Measurements from ENCODE around the gene KRTCAP2. TPM values are rescaled to one million over a fixed set of nuclear protein-coding genes. Genes with fewer than 3 reads are reported as not detected.
"Not testable (repeated sequence)": the region's sequence is repeated elsewhere in the genome, so short reads cannot be mapped to it uniquely, and the experiment has no call there.

The KRTCAP2 gene
- total RNA-seq, 2 donors from 2014 or later = 108 to 166 TPM

DNA sequence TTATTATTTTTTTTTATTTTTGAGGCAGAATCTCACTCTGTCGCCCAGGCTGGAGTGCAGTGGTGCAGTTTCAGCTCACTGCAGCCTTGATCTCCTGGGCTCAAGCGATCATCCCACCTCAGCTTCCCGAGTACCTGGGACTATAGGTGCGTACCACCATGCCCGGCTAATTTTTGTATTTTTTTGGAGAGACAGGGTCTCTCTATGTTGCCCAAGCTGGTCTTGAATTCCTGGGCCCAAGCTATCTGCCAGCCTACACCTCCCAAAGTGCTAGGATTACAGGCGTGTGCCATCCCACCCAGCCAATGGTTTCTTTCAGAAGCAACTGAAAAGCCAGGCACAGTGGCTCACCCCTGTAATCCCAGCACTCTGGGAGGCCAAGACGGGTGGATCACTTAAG lies 2.3 kb downstream of the KRTCAP2 start:
- Mint-ChIP-seq H3K9me3 (no peaks in the 10 kb centered on the region), H3K36me3 (ENCODE audit: low read depth) (peaks cover 49% of the 10 kb centered on the region), H3K4me3 (peak overlapping the region; percentile 100), H3K27me3 (no peaks in the 10 kb centered on the region), H3K27ac (no peak overlapping the region), H3K4me1 (peaks cover 27% of the 10 kb centered on the region)
- no peak for ATAC-seq (replicated peaks)

- Mint-ChIP-seq H3K27ac (no peak overlapping the region), H3K9me3 (no peaks in the 10 kb centered on the region), H3K27me3 (no peaks in the 10 kb centered on the region), H3K4me1 (peaks cover 27% of the 10 kb centered on the region), H3K4me3 (no peak overlapping the region), H3K36me3 (ENCODE audit: low read depth) (peaks cover 49% of the 10 kb centered on the region)
- ATAC-seq (replicated peaks) = no peak
These were observed 2.9 kb downstream of the KRTCAP2 start for GRCh38 chr1:155170101-155170785.

DNA sequence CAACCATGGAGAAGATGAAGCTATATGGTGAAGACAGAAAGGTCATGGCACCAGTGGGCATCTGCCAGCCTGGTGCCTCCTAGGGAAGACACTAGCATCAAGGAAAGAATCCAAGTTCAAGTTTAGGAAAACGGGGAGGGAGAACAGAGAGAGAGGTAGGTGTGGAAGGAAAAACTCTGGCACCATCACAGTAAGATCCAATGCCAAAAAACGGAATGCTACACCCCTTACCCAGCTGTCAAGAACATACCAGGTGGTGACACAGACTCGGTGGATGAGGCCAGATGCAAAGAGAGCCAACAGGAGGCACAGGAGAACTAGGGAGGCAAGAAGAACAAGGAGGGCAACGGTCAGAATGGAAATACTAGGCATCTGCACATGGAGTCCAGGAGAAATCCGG lies 3.6 kb downstream of the KRTCAP2 start:
- no peaks in the 10 kb centered on the region for H3K27me3 Mint-ChIP-seq
- no peak for ATAC-seq (replicated peaks)
- H3K36me3 Mint-ChIP-seq (ENCODE audit: low read depth) = peaks cover 49% of the 10 kb centered on the region
- peaks cover 27% of the 10 kb centered on the region for H3K4me1 Mint-ChIP-seq
- H3K27ac Mint-ChIP-seq = no peak overlapping the region
- no peak overlapping the region for H3K4me3 Mint-ChIP-seq
- H3K9me3 Mint-ChIP-seq = no peaks in the 10 kb centered on the region

- no peak for ATAC-seq (replicated peaks)
- H3K4me1 Mint-ChIP-seq = peaks cover 22% of the 10 kb centered on the region
These were observed 4.5 kb downstream of the KRTCAP2 start for GRCh38 chr1:155168456-155169210.

DNA sequence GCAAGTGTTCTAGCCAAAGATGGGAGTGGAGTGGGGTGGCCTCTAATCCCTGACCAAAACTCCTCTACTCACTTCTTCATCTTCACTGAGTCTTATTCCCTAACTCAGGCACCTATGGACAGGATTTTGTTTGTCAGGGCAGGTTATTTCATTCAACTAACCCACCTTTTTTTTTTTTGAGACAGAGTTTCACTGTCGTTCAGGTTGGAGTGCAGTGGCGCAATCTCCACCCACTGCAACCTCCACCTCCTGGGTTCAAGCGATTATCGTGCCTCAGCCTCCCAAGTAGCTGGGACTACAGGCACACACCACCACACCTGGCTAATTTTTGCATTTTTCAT lies 5.0 kb downstream of the KRTCAP2 start:
- not testable (repeated sequence) for H3K9me3 Mint-ChIP-seq; H3K27me3 Mint-ChIP-seq; ATAC-seq (replicated peaks)
- Mint-ChIP-seq H3K27ac (peak overlapping the region; percentile 30), H3K4me3 (peak overlapping the region; percentile 67), H3K4me1 (peaks cover 16% of the 10 kb centered on the region), H3K36me3 (ENCODE audit: low read depth) (peaks cover 40% of the 10 kb centered on the region)

More at GRCh38 chr1:155168456-155169210, 4.5 kb downstream of the KRTCAP2 start:
- Mint-ChIP-seq H3K27ac (no peak overlapping the region), H3K4me3 (no peak overlapping the region), H3K9me3 (no peaks in the 10 kb centered on the region), H3K27me3 (no peaks in the 10 kb centered on the region), H3K36me3 (ENCODE audit: low read depth) (peaks cover 45% of the 10 kb centered on the region)

GRCh38 chr1:155167166-155168104 lies 5.7 kb downstream of the KRTCAP2 start:
- Mint-ChIP-seq H3K36me3 (ENCODE audit: low read depth) (peaks cover 36% of the 10 kb centered on the region), H3K4me1 (peaks cover 16% of the 10 kb centered on the region), H3K4me3 (peak overlapping the region; percentile 67), H3K27ac (peak overlapping the region; percentile 30), H3K9me3 (no peaks in the 10 kb centered on the region), H3K27me3 (no peaks in the 10 kb centered on the region)
- peak; percentile 86 for ATAC-seq (replicated peaks)

DNA sequence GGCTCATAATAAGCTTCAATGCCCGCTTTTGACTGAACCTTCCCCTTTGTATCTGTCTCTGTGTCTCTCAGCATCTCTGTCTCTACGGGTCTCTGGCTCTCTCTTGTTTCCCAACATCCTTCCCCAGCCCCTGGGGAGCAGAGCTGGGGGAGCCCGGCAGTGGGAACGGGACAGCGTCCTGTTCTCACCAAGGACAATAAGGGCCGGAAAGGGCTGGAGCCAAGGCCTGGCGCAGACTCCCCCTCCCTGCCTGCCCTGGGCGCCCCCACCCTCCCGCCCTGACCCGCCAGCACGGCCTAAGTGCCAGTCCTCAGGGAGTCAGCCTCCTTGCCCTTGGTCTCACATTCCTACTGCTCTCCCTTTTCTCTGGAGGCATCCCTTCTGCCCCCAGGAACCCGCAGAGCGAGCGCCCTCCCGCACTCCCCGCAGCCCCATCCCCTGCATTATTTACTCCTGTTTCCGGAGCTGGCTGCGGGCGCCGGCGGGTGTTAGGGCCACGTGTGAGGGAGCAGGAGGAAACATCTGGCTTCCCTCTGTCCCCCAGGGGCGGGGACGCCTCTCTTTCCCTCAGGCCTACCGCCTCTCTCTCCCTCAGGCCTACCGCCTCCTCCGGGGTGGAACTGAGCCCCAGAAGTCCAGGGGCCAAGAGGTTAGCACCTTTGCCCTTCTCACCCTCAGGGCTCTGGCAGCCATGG lies 6.5 kb downstream of the KRTCAP2 start:
- Mint-ChIP-seq H3K4me1 (peaks cover 10% of the 10 kb centered on the region), H3K36me3 (ENCODE audit: low read depth) (peaks cover 28% of the 10 kb centered on the region), H3K27me3 (no peaks in the 10 kb centered on the region), H3K27ac (no peak overlapping the region), H3K9me3 (no peaks in the 10 kb centered on the region), H3K4me3 (no peak overlapping the region)
- no peak for ATAC-seq (replicated peaks)

GRCh38 chr1:155166051-155166470 lies 7.0 kb downstream of the KRTCAP2 start:
- Mint-ChIP-seq H3K4me1 (peaks cover 10% of the 10 kb centered on the region), H3K4me3 (no peak overlapping the region), H3K27ac (no peak overlapping the region), H3K27me3 (no peaks in the 10 kb centered on the region), H3K36me3 (ENCODE audit: low read depth) (peaks cover 22% of the 10 kb centered on the region), H3K9me3 (no peaks in the 10 kb centered on the region)
- no peak for ATAC-seq (replicated peaks)

DNA sequence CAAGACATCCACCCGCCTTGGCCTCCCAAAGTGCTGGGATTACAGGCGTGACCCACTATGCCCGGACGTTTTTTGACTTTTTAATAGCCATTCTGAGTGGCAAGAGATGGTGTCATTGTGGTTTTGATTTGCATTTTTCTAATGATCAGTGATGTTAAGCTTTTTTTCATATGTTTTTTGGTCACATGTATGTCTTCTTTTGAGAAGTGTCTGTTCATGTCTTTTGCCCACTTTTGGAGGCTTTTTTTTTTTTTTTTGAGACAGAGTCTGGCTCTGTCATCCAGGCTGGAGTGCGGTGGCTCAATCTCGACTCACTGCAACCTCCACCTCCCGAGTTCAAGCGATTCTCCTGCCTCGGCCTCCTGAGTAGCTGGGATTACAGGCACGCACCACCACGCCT lies 8.5 kb downstream of the KRTCAP2 start:
- H3K27ac Mint-ChIP-seq; H3K9me3 Mint-ChIP-seq; H3K4me3 Mint-ChIP-seq; ATAC-seq (replicated peaks); H3K27me3 Mint-ChIP-seq; H3K36me3 Mint-ChIP-seq (ENCODE audit: low read depth): not testable (repeated sequence)
- peaks cover 10% of the 10 kb centered on the region for H3K4me1 Mint-ChIP-seq

DNA sequence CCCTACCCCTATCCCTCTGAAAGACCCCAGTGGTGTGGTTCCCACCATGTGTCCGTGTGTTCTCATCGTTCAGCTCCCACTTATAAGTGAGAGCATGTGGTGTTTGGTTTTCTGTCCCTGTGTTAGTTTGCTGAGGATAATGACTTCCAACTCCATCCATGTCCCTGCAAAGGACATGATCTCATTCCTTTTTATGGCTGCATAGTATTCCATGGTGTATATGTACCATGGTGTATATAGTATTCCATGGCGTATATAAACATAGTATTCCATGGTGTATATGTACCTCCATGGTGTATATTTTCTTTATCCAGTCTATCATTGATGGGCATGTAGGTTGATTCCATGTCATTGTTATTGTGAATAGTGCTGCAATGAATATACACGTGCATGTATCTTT lies 9.3 kb downstream of the KRTCAP2 start:
- peaks cover 10% of the 10 kb centered on the region for H3K4me1 Mint-ChIP-seq
- H3K27ac Mint-ChIP-seq; H3K36me3 Mint-ChIP-seq (ENCODE audit: low read depth); H3K9me3 Mint-ChIP-seq; ATAC-seq (replicated peaks); H3K4me3 Mint-ChIP-seq; H3K27me3 Mint-ChIP-seq: not testable (repeated sequence)

DNA sequence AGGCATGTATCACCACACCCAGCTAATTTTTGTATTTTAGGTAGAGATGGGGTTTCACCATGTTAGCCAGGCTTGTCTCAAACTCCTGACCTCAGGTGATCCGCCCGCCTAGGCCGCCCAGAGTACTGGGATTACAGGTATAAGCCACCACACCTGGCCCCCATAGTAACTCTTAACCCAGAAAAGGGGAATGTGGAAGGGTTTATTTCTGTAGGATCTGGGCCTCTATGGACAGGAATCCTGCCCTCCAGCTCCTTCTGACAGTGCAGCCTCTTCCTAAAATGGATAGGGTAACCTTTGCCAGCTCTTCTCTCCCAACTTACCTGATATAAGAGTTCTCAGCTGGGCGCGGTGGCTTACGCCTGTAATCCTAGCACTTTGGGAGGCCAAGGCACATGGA lies 10.5 kb downstream of the KRTCAP2 start:
- not testable (repeated sequence) for H3K27me3 Mint-ChIP-seq; ATAC-seq (replicated peaks); H3K27ac Mint-ChIP-seq; H3K4me1 Mint-ChIP-seq; H3K4me3 Mint-ChIP-seq; H3K9me3 Mint-ChIP-seq; H3K36me3 Mint-ChIP-seq (ENCODE audit: low read depth)

DNA sequence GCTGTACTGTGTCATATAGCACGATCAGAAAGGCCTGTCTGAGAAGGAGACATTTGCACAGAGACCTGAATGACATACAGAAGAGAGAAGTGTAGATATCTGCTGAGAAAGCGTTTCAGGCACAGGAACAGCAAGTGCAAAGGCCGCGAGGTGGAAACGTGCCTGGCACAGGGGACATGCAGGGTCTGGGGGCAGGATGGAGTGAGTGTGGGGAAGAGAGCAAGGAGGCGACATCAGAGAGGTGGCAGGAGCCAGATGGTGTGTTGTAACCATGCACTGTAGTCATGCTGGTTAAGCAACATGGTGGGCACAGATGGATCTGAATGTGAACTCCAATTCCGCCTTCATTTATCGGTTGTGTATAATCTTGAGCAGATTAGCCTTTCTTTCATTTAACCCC lies 13.0 kb downstream of the KRTCAP2 start:
- no peak for ATAC-seq (replicated peaks)
- H3K27me3 Mint-ChIP-seq = no peaks in the 10 kb centered on the region
- no peaks in the 10 kb centered on the region for H3K4me1 Mint-ChIP-seq
- no peaks in the 10 kb centered on the region for H3K36me3 Mint-ChIP-seq (ENCODE audit: low read depth)
- H3K4me3 Mint-ChIP-seq = no peak overlapping the region
- no peaks in the 10 kb centered on the region for H3K9me3 Mint-ChIP-seq
- no peak overlapping the region for H3K27ac Mint-ChIP-seq

GRCh38 chr1:155158991-155159390 lies 14.1 kb downstream of the KRTCAP2 start:
- ATAC-seq (replicated peaks) = no peak
- H3K27ac Mint-ChIP-seq = no peak overlapping the region

GRCh38 chr1:155155996-155156643 lies 17.0 kb downstream of the KRTCAP2 start:
- not testable (repeated sequence) for H3K27me3 Mint-ChIP-seq; H3K4me3 Mint-ChIP-seq; H3K36me3 Mint-ChIP-seq (ENCODE audit: low read depth); H3K9me3 Mint-ChIP-seq; ATAC-seq (replicated peaks); H3K4me1 Mint-ChIP-seq; H3K27ac Mint-ChIP-seq

More at GRCh38 chr1:155158991-155159390, 14.1 kb downstream of the KRTCAP2 start:
- Mint-ChIP-seq H3K4me3 (no peak overlapping the region), H3K9me3 (no peaks in the 10 kb centered on the region), H3K27me3 (no peaks in the 10 kb centered on the region), H3K4me1 (no peaks in the 10 kb centered on the region), H3K36me3 (ENCODE audit: low read depth) (no peaks in the 10 kb centered on the region)
